ENCODE results near the gene GCNA. TPM values are rescaled to one million over a fixed set of nuclear protein-coding genes. Genes with fewer than 3 reads are reported as not detected.
A peak's percentile ranks its signal among the peaks of the same experiment; 100 is the strongest.
"Not testable (repeated sequence)": the region's sequence is repeated elsewhere in the genome, so short reads cannot be mapped to it uniquely, and the experiment has no call there.

GCNA gene
- total RNA-seq, 1 experiment from 2014 or later = 2.1 TPM

GRCh38 chrX:71640002-71640401, 61.8 kb downstream of the GCNA start:
- DNase-seq (ENCODE audit: low spot score) = no peak

- DNase-seq (ENCODE audit: low spot score) = not testable (repeated sequence)
Measured at GRCh38 chrX:71644406-71644805, 66.2 kb downstream of the GCNA start.

- DNase-seq (ENCODE audit: low spot score) = peak; percentile 52
Measured at GRCh38 chrX:71650333-71650969, 72.2 kb downstream of the GCNA start.

GRCh38 chrX:71652405-71652804, 74.2 kb downstream of the GCNA start:
- DNase-seq (ENCODE audit: low spot score) = peak; percentile 78

GRCh38 chrX:71653344-71653743, 75.1 kb downstream of the GCNA start:
- no peak for DNase-seq (ENCODE audit: low spot score)

- no peak for DNase-seq (ENCODE audit: low spot score)
Measured at GRCh38 chrX:71657267-71657666, 79.0 kb downstream of the GCNA start.

- no peak for DNase-seq (ENCODE audit: low spot score)
Measured at GRCh38 chrX:71659342-71659741, 81.1 kb downstream of the GCNA start.

- DNase-seq (ENCODE audit: low spot score) = no peak
Measured at GRCh38 chrX:71659959-71660358, 81.7 kb downstream of the GCNA start.

GRCh38 chrX:71660562-71661416, 82.6 kb downstream of the GCNA start:
- DNase-seq (ENCODE audit: low spot score) = no peak

GRCh38 chrX:71661919-71662318, 83.7 kb downstream of the GCNA start:
- no peak for DNase-seq (ENCODE audit: low spot score)

- not testable (repeated sequence) for DNase-seq (ENCODE audit: low spot score)
Measured at GRCh38 chrX:71662654-71663053, 84.4 kb downstream of the GCNA start.

Other genes starting within 250 kb of the GCNA start
- 15.0 and 25.3 TPM in 2 replicates for gene TAF1, start 212.1 kb upstream of the GCNA start, total RNA-seq (2014; rRNA removed; shearing (Covaris generic))
- 87.4 and 97.9 TPM in 2 replicates for gene OGT, start 45.3 kb upstream of the GCNA start, total RNA-seq (2014; rRNA removed; shearing (Covaris generic))
- 0.73 and 0.89 TPM in 2 replicates for gene CXCR3, start 40.1 kb downstream of the GCNA start, total RNA-seq (2014; rRNA removed; shearing (Covaris generic))
- not detected in 2 replicates for gene CXorf49, start 139.8 kb downstream of the GCNA start, total RNA-seq (2014; rRNA removed; shearing (Covaris generic))
- gene CXorf49B, start 184.9 kb downstream of the GCNA start, total RNA-seq (2014; rRNA removed; shearing (Covaris generic)) = not detected in 2 replicates